ENCODE data around the gene FFAR3. TPM values are rescaled to one million over a fixed set of nuclear protein-coding genes. Genes with fewer than 3 reads are reported as not detected.

FFAR3 gene
- total RNA-seq, 1 donor from 2014 or later, result not detected

GRCh38 chr19:35362261-35363000 lies 4.2 kb downstream of the FFAR3 start:
- no peak for DNase-seq (ENCODE audit: low spot score)
- H3K9me3 Mint-ChIP-seq (ENCODE audit: unreplicated experiment), result no peaks in the 10 kb centered on the region
- peaks cover 4% of the 10 kb centered on the region for H3K27me3 Mint-ChIP-seq (ENCODE audit: unreplicated experiment)
- H3K4me1 Mint-ChIP-seq (ENCODE audit: unreplicated experiment), result peaks cover 8% of the 10 kb centered on the region
- H3K4me3 Mint-ChIP-seq (ENCODE audit: unreplicated experiment), result no peak overlapping the region
- no peak for TF ChIP-seq CTCF (IDR thresholded peaks at IDR 0.05; ENCODE audit: unreplicated experiment)
- H3K27ac Mint-ChIP-seq (ENCODE audit: unreplicated experiment), result no peak overlapping the region
- H3K36me3 Mint-ChIP-seq (ENCODE audit: low read depth, unreplicated experiment), result no peaks in the 10 kb centered on the region

- Mint-ChIP-seq H3K9me3 (ENCODE audit: unreplicated experiment) (no peaks in the 10 kb centered on the region), H3K27me3 (ENCODE audit: unreplicated experiment) (peaks cover 4% of the 10 kb centered on the region), H3K27ac (ENCODE audit: unreplicated experiment) (no peak overlapping the region), H3K36me3 (ENCODE audit: low read depth, unreplicated experiment) (no peaks in the 10 kb centered on the region), H3K4me3 (ENCODE audit: unreplicated experiment) (no peak overlapping the region), H3K4me1 (ENCODE audit: unreplicated experiment) (peaks cover 2% of the 10 kb centered on the region)
- DNase-seq (ENCODE audit: low spot score), result no peak
- TF ChIP-seq CTCF (IDR thresholded peaks at IDR 0.05; ENCODE audit: unreplicated experiment), result no peak
These were observed 4.8 kb downstream of the FFAR3 start for GRCh38 chr19:35363001-35363590.

GRCh38 chr19:35363711-35364425 lies 5.6 kb downstream of the FFAR3 start:
- H3K4me3 Mint-ChIP-seq (ENCODE audit: unreplicated experiment), result no peak overlapping the region
- H3K9me3 Mint-ChIP-seq (ENCODE audit: unreplicated experiment), result no peaks in the 10 kb centered on the region
- DNase-seq (ENCODE audit: low spot score), result no peak

GRCh38 chr19:35365303-35365702 lies 7.0 kb downstream of the FFAR3 start:
- no peaks in the 10 kb centered on the region for H3K9me3 Mint-ChIP-seq (ENCODE audit: unreplicated experiment)
- TF ChIP-seq CTCF (IDR thresholded peaks at IDR 0.05; ENCODE audit: unreplicated experiment), result no peak
- no peak overlapping the region for H3K4me3 Mint-ChIP-seq (ENCODE audit: unreplicated experiment)
- peaks cover 4% of the 10 kb centered on the region for H3K27me3 Mint-ChIP-seq (ENCODE audit: unreplicated experiment)
- no peaks in the 10 kb centered on the region for H3K4me1 Mint-ChIP-seq (ENCODE audit: unreplicated experiment)
- no peaks in the 10 kb centered on the region for H3K36me3 Mint-ChIP-seq (ENCODE audit: low read depth, unreplicated experiment)
- DNase-seq (ENCODE audit: low spot score), result no peak
- H3K27ac Mint-ChIP-seq (ENCODE audit: unreplicated experiment), result no peak overlapping the region

More at GRCh38 chr19:35363711-35364425, 5.6 kb downstream of the FFAR3 start:
- H3K4me1 Mint-ChIP-seq (ENCODE audit: unreplicated experiment), result no peaks in the 10 kb centered on the region
- peaks cover 4% of the 10 kb centered on the region for H3K27me3 Mint-ChIP-seq (ENCODE audit: unreplicated experiment)
- H3K27ac Mint-ChIP-seq (ENCODE audit: unreplicated experiment), result no peak overlapping the region
- no peak for TF ChIP-seq CTCF (IDR thresholded peaks at IDR 0.05; ENCODE audit: unreplicated experiment)
- H3K36me3 Mint-ChIP-seq (ENCODE audit: low read depth, unreplicated experiment), result no peaks in the 10 kb centered on the region

All from endothelial cell (in vitro differentiated cells).